G401.6 (cell line): ENCODE data around the gene ULK3.

Source experiments
- FAIRE-seq: peaks from 2 replicates; lab custom pipeline; 2012; peaks lifted over from hg19 to GRCh38; lab: Jason Lieb, UNC

ULK3 gene

DNA sequence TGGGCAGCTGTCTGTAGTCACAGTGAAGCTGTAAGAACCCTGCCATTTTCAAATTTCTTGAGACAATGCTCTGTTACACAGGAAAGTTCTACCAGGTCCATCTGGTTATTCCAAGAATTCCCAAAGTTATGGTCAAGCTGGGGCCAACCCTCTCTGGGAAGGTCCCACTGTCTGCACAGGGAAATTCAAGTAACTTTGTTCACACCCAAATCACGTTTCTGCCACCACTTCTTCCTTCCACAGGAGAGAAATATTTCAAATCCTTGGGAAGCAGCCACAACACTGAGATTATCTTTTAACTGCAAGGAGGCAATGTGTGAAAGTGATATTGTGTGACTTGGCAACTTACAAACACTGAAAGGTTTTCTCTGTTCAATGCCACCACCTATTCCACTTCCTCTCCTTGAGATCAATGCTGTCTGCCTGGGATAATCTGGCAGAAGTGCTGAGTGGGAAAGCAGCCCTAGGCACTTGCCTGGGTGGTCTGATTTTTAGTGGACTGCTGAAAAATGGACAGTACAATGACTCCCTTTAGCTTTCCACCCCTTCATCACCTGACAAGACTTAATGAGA is 24.6 kb upstream of the ULK3 start:
- FAIRE-seq, result no peak

DNA sequence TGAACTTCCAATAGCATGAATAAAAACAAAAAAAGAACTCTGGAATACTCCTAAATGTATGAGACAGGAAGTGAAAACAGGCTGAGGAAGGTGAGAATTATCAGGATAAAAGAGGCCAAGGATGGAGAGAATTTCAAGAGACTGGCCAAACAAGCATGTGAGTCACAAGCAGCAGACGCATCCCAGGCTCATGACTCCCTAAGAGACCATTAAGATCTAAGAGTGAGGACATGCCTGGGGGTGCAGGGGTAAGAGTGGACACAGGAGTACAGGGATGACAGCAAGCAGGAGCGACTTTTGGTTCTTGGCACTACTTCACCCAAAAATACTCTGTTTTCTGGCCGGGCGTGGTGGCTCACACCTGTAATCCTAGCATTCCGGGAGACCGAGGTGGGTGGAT is 23.1 kb upstream of the ULK3 start:
- FAIRE-seq, result no peak

DNA sequence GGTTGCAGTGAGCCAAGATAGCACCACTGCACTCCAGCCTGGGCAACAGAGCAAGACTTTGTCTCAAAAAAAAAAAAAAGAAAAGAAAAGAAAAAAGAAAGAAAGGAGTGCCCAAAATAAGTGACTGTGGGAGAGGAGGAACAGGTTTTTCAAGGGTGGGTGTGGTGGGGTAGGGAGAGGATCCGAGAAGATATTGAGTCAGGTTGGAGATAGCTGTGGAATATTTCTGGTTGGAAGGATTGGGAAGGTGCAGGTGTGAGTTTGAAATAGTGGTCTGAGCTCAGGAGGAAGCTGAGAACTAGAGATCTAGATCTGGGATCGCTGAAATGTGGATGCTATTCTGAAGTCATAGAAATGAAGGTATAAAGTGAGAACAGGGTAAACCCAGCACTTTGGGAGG is 22.4 kb upstream of the ULK3 start:
- FAIRE-seq, result no peak

DNA sequence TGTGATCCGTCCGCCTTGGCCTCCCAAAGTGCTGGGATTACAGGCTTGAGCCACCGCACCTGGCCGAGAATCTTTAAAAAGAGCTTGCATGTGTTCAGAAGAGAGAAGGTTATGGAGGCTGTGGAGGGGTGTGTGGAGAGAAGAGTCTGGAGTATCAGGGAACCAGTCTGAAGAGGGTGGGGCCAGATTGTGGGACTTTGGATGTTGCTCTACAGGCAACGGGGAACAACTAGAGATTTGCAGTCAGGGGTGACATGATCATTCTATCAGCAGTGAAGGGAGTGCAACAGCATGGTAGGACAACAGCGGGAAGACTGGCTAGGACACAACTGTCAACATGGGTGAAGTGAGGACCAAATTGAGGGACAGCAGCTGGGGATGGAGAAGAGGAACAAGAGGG is 21.3 kb upstream of the ULK3 start:
- no peak for FAIRE-seq

DNA sequence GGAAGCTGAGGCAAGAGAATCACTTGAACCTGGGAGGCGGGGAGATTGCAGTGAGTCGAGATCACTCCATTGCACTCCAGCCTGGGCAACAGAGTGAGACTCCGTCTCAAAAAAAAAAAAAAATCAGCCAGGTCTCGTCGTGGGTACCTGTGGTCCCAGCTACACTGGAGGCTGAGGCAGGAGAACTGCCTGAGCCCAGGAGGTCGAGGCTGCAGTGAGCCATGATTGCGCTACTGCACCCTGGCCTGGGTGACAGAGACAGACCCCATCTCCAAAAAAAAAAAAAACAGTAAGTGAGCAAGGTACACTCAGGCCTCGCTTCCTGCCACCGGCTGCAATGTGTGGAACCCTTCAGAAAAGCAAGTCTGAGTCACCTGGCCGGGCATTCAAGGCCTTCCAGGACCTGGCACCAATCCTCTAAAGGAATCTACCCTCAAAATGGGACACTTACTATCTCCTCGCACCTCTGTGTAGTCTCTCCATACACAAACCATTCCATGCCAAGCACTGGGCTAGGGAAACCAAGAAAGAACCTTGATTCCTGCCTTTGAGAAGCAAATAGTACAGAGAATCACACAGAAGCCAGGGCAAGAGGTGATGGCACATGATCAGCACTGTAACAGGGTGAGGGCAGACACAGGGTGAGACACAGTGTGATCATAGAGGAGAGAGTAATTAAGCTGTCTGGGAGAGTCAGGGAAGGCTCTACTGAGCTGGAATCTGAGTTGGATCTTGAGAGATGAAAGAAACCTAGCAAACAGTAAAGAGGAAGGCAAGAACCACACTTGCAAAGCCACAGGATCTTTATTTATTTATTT is 20.5 kb upstream of the ULK3 start:
- no peak for FAIRE-seq

DNA sequence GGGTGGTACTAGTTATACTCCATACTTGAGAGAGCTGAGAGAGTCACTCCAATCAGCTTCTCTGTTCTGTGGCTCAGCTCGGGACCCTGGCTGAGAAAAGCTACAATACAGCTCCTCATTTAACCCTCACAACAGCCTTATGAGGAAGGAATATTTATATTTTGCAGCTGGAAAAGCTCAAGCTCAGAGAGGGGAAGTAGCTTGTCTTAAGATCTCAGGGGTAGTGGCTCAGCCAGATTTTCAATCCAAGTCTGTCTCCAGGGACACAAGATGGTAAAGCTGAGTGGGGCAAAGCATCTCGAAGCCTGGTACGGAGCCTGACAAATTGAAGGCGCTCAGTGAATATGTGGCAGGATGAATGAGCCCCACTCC is 15.4 kb upstream of the ULK3 start:
- no peak for FAIRE-seq

DNA sequence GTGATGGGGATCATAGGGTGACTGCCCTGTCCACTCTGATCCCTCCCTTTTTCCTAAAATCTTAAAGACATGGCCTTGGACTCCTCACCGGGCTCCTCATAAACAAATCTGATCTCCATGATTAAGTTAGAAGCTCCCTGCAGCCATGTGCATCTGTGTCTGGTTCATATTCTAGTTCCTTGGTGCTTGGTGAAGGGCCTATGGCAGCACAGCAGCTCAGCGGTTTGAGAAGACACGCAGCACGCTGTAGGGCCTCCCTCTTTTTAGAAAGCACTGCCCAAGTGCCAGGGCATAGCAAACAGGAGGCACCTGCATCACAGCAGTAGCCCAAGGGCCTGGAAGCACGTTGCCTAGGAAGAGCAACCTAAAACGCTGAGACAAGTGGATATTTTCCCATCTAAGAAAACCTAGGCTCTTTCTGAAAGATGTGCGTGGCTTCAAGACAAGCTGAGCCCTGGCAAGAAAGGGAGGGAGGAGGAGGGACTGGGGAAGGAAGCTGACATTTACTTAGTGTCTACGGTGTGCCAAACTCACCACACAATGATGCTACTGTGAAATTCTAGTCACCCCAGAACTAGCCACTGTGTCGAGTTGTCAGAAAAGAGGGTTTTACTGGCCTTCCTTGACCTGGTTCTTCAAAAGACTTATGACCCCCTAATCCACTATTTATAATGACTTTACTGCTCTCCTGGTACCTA is 14.9 kb upstream of the ULK3 start:
- FAIRE-seq, result no peak

DNA sequence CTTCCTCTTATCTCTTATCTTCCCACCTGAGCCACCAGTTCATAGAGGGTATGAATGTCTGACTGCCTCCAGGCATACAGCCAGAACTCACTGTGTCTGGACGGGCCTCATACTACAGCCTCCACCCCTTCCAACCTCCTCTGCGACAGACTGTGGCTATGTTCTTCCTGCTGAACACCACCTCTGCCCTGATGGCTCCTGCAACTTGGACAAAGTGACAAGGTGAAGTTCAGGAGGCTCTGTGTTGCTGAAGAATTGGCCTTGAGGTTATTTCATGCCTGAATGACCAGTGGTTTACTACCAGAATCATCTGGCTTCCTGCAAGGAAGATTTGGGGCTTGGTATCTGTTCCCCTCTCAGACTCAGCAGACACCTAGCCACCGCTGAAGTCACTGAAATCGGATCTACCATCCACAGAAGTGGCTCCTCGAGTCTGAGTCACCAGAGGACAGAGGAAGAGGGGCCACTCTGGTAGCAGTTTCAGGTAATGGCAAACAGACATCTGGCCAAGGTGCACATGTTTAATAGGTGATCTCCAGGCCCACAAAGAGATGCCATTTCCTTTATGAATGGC is 14.2 kb upstream of the ULK3 start:
- no peak for FAIRE-seq

DNA sequence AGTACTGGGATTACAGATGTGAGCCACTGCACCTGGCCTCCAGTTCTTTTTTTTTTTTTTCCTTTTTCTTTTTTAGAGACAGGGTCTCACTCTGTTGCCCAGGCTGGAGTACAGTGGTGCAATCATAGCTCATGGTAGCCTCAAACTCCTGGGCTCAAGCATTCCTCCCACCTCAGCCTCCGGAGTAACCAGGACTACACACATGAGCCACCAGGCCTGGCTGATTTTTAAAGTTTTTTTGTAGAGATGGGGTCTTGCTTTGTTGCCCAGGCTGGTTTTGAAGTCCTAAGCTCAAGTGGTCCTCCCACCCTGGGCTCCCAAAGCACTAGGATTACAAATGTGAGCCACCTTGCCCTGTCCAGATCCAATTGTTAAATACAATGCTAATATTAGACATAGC is 13.6 kb upstream of the ULK3 start:
- no peak for FAIRE-seq

DNA sequence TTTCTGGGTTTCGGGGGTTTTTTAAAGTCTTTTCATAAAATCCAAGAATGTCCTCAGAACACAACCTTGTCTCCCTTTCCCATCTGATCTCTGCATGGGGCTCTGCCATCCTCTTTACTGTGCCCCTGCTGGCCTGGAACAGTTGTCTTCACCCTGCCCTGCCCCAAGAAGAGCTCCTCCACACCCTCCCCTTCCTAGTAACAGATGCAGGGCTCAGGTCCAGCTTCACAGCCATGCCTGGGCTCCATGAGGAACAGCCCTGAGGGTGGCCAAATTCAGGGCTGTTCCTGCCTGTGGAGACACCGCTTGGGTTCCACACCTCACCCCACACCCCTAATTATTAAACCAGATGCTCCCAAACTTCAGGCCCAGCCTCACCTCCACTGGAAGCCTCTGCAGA is 12.9 kb upstream of the ULK3 start:
- no peak for FAIRE-seq

DNA sequence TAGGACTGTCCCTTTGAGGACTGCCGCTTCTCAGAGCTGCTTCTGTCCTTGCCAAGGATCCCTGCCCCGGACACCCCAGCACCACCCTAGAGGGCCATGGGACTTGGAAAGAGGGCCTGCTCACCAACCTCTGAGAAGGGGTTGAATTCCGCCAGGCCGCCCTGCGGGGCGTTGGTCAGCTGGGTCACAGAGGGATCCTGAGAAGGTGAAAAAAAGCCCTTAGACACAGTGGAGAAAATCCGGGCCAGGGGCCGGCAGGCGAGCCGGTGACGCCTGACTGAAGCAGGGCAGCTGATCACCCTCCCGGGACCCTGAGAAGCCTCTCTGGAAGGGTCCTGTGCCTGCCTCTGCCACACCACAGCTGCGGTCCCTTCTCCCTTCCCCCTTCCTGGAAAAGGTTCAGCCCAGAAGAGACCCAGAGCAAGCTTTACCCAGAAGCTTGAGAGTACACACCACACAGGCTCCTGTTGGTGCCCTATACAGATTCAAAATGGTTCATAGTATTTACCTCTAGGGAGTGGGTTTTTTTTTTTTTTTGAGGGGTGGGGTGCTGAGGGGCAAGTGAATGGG is 11.6 kb upstream of the ULK3 start:
- no peak for FAIRE-seq

DNA sequence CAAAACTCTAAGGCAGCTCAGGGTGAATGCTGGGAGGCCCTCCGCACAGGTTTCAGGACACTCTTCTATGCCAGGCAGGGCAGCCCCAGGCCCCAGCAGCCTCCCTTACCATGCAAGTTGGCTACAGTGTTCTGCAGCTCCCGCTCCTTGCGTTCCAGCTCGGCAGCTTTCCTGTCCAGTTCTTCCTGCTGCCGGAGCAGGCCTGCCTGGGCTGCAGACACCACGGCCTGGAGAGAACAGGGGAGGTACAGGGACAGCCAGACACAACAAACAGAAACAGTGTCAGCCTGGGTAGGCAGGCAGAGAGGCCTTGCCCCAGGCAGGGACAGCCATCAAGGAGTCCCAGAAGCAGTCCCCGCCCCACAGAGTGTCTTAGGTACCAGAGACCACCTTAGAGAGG is 9.0 kb upstream of the ULK3 start:
- no peak for FAIRE-seq

DNA sequence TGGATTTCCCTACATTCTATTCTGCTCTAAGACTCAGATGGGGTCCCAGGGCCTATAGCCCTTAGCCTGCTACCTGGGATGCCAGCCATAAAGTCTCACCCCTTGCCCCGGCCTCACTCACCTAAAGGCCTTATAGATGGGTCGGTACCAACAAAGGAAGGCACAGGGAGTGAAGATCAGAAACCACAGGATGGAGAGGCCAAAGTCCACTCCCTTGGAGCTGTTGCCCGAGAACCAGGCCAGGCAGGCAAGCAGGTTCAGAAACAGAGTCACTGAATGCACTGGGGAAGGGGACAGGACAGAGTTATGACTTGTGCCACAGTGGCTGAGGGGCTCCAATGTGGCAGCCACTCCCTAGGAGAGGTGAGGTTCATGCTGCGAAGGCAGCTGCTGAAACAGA is 7.4 kb upstream of the ULK3 start:
- FAIRE-seq, result no peak

DNA sequence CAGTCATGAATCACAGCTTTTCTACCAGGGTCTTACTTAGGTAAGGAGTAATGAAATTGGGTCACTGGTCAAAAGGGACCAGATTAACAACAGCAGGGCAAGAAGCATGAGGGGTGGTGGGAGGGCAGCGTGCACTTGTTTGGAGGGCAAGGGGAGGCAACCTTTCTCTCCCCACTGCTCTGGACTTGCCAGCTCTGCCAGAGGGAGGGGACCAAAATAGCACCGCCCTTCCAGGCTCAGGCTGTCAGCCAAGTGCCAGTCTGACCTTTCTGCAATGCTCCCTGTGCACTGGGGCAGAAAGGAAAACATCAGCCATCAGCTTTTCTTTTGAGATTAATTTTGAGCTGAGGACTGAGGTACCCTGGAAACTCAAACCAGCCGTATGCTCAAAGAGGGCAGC is 4.5 kb upstream of the ULK3 start:
- FAIRE-seq, result no peak

DNA sequence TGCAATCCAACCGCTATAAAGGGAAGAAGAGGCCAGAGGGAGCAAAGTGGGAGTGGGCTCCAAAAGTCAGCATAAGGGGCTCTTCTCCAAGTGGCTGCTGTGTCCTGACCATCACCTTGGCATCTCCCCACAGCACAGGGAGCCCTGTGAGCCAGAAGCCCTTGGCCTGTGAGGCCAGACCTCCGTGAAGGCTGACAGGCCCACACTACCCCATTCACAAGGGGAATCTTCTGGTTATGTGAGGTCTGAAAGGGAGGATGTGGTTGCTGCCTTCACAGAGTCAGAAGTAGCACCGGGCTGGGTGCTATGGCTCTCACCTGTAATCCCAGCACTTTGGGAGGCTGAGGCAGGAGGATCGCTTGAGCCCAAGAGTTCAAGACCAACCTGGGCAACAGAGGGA is 2.6 kb upstream of the ULK3 start:
- no peak for FAIRE-seq

DNA sequence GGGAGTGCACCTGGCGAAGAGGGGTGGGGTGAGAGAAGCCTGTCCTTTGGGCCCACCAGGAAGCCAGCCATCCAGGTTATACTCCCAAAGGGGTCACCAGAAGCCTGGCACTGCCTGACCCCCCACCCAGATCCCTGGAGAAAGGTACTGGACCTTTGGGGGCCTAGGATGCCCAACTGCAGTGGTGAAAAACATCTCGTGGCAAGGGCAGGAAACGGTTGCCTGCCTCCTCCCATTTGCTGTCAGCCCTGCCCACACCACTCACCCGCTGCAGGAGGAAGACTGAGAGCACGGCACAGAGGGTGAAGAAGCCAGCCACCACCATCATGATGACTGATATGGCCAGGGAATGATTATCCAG is 2.2 kb upstream of the ULK3 start:
- FAIRE-seq, result no peak

DNA sequence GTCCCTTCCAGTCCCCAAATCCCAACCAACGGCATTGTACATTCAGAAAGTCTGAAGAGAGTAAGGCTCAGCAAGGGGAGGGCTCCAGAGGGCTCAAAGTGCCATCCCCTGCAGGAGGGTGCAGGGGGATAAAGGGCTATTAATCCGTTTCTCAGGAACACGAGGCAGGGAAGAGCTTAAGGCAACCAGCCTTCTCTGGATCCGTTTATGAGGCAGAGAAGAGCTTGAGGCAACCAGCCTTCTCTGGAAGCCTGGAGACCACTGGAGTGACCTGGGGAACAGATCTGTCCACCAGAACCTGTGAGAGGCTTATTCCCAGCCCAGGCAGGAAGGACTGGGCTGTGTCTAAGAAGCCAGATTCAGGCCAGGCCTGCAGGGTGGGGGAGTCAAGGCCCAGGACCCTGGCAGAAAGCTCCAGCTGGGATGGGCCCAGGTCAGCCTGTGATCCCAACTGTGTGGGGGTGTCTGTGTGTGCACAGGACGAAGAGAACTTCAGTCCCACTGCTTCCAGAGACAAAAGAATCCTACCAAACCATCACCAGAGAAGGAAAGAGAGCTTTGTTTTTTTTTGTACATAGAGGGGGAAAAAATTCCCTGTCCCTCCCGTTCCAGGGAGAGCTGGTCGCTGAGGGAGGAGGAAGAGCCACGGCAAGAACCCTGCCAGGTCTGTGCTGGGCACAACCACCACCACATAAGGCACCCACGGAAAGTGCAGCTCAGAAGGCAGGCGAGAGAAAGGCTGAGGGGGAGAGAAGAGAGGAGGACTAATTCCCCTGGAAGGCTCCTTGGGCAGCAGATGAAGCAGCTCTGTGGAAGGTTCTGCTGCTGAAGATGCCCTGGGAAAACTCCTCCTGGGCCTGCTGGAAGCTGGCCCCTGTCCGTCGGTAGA is 1.6 kb upstream of the ULK3 start:
- FAIRE-seq, result no peak

DNA sequence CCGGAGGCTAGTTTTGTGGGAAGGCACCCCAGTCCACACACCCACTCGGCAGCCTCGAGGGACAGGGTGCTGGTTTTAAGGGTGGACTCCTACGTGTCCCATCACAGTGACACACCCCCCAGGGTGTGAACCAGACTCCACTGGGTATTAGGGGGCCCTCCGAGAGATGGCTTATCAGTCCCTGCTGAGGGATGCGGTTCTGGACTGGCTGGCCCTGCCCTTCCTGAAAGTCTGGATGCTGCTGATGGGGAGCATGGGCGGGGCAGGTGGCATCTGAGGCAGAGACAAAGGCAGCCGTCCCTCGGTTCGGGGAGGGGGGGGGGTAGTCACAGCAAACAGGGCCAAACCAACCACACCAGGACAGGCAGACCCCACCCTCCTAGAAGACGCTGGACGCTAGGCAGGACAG is 939 bp upstream of the ULK3 start:
- FAIRE-seq, result no peak

DNA sequence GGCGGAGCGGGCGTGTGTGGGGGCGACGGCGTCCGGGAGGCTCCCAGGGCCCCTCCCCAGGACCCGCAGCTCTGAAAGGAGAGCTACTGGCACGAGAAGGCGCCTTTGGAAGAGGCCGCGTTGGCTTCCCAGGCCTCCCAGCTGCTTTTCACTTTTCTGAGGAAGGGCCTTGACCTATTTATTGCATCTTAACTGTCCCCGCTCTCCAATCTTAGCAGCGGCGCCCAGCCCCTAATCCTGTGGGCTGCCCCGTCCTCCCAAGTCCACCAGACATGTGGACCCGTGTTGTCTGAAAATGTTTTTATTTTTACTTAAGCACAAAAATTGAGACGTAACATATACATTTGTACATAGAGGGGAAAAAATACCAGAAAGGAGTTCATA is 481 bp upstream of the ULK3 start:
- no peak for FAIRE-seq

DNA sequence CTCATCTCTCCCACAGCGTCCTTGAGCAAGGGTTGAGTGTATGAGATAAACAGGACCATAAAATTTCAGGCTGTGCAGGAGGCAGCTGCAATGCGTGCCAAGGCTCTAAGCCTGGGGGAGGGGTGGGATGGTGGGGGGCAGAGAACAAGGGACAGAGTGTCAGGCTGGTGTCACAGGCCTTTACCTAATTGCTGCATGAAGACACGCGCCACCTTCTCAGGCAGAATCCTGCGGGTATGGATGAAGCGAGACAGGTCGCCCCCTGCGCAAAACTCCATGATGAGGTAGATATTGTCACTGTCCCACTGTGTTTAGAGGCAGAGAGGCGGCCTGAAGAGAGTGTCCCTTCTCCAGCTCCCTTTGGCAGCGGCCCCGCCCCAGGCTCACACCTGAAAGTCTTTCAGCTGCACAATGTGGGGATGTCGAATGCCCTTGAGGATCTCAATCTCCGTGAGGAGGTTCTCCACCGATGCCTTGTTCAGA is 1.0 kb downstream of the ULK3 start:
- no peak for FAIRE-seq

DNA sequence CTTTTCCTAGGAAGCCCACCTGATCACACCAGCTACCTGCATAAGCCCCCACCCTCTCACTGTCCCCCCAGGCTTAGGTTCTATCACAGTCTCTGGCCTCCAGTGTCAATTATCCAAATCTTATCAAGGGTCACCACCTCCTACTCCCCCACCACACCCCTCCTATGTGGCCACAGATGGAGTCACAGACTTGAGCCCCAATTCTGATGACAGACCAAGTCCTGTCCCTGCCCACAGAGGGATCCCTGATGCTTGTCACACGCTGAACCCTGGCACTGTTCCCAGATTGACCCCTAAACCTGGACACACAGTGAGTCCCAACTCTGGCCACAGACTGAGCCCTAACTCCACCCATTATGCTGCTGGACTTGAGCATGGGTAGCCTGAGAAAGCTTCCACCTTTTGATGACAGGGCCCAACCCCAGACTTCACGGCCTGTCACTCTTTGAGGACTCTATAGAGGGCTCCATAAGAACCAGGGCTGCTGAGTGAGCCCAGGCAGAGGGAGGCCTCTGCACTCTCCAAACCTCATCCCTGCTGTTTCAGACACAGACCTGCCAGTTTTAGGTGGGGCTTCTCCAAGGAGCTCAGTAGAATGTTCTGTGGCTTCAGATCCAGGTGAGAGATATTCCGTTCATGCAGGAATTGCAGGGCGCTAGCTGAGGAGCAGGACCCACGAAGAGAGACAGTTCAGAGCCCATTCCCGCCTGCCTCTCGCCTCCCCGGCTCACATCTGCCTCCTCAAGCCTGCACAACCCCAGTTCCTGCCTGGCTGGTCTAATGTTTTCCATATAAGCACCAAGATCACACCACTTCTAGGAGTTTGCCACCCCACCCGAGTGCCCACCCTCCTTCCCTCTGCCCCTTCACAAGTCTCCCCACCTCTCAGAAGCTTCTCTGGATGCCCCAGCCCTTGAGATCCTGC is 1.8 kb downstream of the ULK3 start:
- FAIRE-seq, result no peak
